Smooth muscle cell (in vitro differentiated cells): ENCODE results near the gene PHF2. TPM values are rescaled to one million over a fixed set of nuclear protein-coding genes. Genes with fewer than 3 reads are reported as not detected.

Experiments used
- DNase-seq: peaks from one replicate; lab custom pipeline; 2025; ENCODE audit not compliant: unreplicated experiment; lab: John Stamatoyannopoulos, UW
- H2AFZ ChIP-seq: fragments of 200-600 bp; sonication (generic); 2 replicates; pipeline ENCODE4 v1.6.0; 2016; ENCODE audit warnings: antibody characterized with exemption, low read depth, mild to moderate bottlenecking
- H3F3A ChIP-seq: fragments of 200-600 bp; sonication (generic); 2 replicates; pipeline ENCODE4 v1.6.0; 2017; ENCODE audit warnings: antibody characterized with exemption, low read depth
- H3K27ac ChIP-seq: fragments of 200-600 bp; sonication (generic); 2 replicates; pipeline ENCODE4 v1.5.1; 2016; ENCODE audit warnings: low read depth, mild to moderate bottlenecking
- H3K27me3 ChIP-seq: fragments of 200-600 bp; sonication (generic); 2 replicates; pipeline ENCODE4 v1.6.1; 2016; ENCODE audit warnings: low read depth, mild to moderate bottlenecking
- H3K36me3 ChIP-seq: fragments of 200-600 bp; sonication (generic); 2 replicates; pipeline ENCODE4 v1.5.1; 2016; ENCODE audit warnings: low read depth
- H3K4me1 ChIP-seq: fragments of 200-600 bp; sonication (generic); 2 replicates; pipeline ENCODE4 v1.5.1; 2016; ENCODE audit warnings: low read depth
- H3K4me2 ChIP-seq: fragments of 200-600 bp; sonication (generic); 2 replicates; pipeline ENCODE4 v1.6.0; 2016; ENCODE audit warnings: mild to moderate bottlenecking
- H3K4me3 ChIP-seq: fragments of 200-600 bp; sonication (generic); 2 replicates; pipeline ENCODE4 v1.5.1; 2016; ENCODE audit warnings: mild to moderate bottlenecking
- H3K79me2 ChIP-seq: fragments of 200-600 bp; sonication (generic); 2 replicates; pipeline ENCODE4 v1.6.0; 2016; ENCODE audit warnings: low read depth, mild to moderate bottlenecking
- H3K9ac ChIP-seq: fragments of 200-600 bp; sonication (generic); 2 replicates; pipeline ENCODE4 v1.6.0; 2016; ENCODE audit warnings: low read depth
- H3K9me3 ChIP-seq: fragments of 200-600 bp; sonication (generic); replicated peaks from 2 replicates; pipeline ENCODE4 v1.5.1; 2016; ENCODE audit warnings: low read depth
- H4K20me1 ChIP-seq: fragments of 200-600 bp; sonication (generic); 2 replicates; pipeline ENCODE4 v1.6.0; 2016; ENCODE audit warnings: low read depth
- WGBS: methylation state at CpG from one replicate; pipeline ENCODE4 v1.1.7; 2016; ENCODE audit warnings: low lambda C conversion rate; 5-methylcytosine and 5-hydroxymethylcytosine counted together
- polyA plus RNA-seq: library from polyadenylated mRNA; unstranded; fragments of >200 nt; fragmentation: Nextera tagmentation; extraction: Ambion mirVana; gene quantifications from 2 replicates; pipeline ENCODE4 v1.2.1, GENCODE V29; 2016
- total RNA-seq: library from RNA; depleted of rRNA; stranded (reverse); fragments of >200 nt; gene quantifications from 2 replicates; pipeline ENCODE4 v1.2.3, GENCODE V29; 2014
- TF ChIP-seq, protein P1 (sequence below): fragments of 200-600 bp; sonication (generic); IDR thresholded peaks from 2 replicates; pipeline ENCODE4 v1.5.1; 2017; ENCODE audit warnings: borderline replicate concordance, mild to moderate bottlenecking, antibody characterized with exemption; ENCODE audit not compliant: insufficient read depth, poor library complexity, severe bottlenecking

Gene PHF2
- total and polyA plus RNA-seq, 2 experiments from 2014 or later: 11.1 to 18.3 TPM

DNA sequence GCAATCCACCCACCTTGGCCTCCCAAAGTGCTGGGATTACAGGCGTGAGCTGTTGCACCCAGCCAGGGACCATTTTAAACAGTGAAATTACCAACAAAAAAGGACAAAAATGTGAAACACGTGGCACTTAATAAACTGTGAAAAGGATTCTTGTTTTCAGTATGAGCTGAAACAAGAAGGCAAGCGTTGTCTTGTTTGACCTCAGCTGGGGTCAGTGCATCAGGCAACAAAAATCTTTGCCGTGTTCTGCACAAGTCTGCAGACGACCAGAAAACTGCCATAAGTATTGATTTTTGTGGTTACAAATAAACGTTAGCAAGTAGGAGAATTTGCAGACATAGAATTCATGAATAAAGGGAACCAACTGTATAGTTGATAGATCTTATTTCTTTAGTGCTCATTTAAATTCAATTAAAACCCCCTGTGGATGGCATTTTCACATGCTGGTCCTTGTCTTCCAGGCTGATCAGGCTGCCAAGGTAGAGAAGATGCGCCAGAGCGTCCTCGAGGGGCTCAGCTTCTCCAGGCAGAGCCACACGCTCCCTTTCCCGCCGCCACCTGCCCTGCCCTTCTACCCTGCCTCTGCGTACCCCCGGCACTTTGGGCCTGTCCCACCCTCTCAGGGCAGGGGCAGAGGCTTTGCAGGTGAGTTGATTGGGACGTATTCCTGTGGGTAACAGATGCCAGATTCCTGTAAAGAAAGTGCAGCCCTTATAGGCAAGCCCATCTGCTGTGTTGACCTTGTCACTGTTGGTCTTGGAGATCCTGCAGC is 18.8 kb upstream of the PHF2 start:
- Histone ChIP-seq H3K4me3 (no peak overlapping the region), H3K4me2 (no peak overlapping the region), H3F3A (peaks cover 5% of the 10 kb centered on the region), H4K20me1 (no peaks in the 10 kb centered on the region), H3K36me3 (peaks cover 17% of the 10 kb centered on the region), H3K27ac (no peak overlapping the region), H3K27me3 (no peaks in the 10 kb centered on the region), H3K4me1 (no peaks in the 10 kb centered on the region), H3K9ac (no peak overlapping the region), H3K9me3 (no peaks in the 10 kb centered on the region), H2AFZ (no peak overlapping the region), H3K79me2 (no peaks in the 10 kb centered on the region)
- 92% methylated on average over 15 of the region's 15 CpGs for WGBS
- TF ChIP-seq, protein P1, sequence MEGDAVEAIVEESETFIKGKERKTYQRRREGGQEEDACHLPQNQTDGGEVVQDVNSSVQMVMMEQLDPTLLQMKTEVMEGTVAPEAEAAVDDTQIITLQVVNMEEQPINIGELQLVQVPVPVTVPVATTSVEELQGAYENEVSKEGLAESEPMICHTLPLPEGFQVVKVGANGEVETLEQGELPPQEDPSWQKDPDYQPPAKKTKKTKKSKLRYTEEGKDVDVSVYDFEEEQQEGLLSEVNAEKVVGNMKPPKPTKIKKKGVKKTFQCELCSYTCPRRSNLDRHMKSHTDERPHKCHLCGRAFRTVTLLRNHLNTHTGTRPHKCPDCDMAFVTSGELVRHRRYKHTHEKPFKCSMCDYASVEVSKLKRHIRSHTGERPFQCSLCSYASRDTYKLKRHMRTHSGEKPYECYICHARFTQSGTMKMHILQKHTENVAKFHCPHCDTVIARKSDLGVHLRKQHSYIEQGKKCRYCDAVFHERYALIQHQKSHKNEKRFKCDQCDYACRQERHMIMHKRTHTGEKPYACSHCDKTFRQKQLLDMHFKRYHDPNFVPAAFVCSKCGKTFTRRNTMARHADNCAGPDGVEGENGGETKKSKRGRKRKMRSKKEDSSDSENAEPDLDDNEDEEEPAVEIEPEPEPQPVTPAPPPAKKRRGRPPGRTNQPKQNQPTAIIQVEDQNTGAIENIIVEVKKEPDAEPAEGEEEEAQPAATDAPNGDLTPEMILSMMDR: no peak
- no peak for DNase-seq

DNA sequence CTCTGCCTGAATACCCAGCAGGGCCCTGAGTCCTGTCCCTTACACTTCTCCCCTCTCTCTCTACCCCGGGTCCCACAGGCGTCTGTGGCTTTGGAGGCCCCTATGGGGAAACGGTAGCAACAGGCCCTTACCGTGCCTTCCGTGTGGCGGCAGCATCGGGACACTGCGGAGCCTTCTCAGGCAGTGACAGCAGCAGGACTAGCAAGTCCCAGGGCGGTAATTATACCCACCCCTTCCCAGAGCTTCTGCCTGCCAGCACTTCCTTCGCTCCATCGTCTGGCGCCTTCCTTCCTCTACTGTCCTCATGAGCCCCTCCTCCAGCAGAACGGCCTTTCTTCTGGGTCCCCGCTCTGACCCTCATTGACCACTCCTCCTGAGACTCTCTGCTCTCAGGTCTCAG is 17.9 kb upstream of the PHF2 start:
- no peak for DNase-seq
- Histone ChIP-seq H3K9me3 (no peaks in the 10 kb centered on the region), H3K9ac (no peak overlapping the region), H3F3A (peaks cover 5% of the 10 kb centered on the region), H3K79me2 (no peaks in the 10 kb centered on the region), H3K36me3 (peaks cover 14% of the 10 kb centered on the region), H3K27ac (no peak overlapping the region), H3K4me3 (no peak overlapping the region), H4K20me1 (no peaks in the 10 kb centered on the region), H3K27me3 (no peaks in the 10 kb centered on the region), H3K4me1 (no peaks in the 10 kb centered on the region), H3K4me2 (no peak overlapping the region), H2AFZ (no peak overlapping the region)
- WGBS: 98% methylated on average over 14 of the region's 14 CpGs
- TF ChIP-seq, protein P1: no peak

DNA sequence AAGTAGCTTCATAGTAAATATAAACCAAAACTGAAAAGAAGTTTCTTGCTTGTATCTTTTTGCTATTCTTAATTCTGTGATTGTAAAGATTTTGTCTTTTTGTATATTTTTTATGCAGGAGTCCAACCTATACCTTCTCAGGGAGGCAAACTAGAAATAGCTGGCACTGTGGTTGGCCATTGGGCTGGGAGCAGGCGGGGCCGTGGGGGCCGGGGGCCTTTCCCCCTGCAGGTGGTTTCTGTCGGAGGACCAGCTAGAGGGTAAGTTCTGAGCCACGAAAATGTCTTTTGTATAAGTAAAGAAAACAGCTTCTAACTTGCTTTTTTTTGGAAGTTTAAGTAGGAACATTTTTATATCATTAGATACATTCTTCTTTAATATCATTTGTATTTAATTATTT is 15.4 kb upstream of the PHF2 start:
- H3K9me3 ChIP-seq: no peaks in the 10 kb centered on the region
- peaks cover 15% of the 10 kb centered on the region for H3K36me3 ChIP-seq
- TF ChIP-seq, protein P1: no peak
- no peaks in the 10 kb centered on the region for H4K20me1 ChIP-seq
- no peak for DNase-seq
- H3K4me3 ChIP-seq: no peak overlapping the region
- H3F3A ChIP-seq: peaks cover 16% of the 10 kb centered on the region
- no peaks in the 10 kb centered on the region for H3K79me2 ChIP-seq
- no peak overlapping the region for H3K4me2 ChIP-seq
- no peak overlapping the region for H2AFZ ChIP-seq
- no peak overlapping the region for H3K27ac ChIP-seq
- H3K4me1 ChIP-seq: peaks cover 1% of the 10 kb centered on the region
- no peak overlapping the region for H3K9ac ChIP-seq
- H3K27me3 ChIP-seq: no peaks in the 10 kb centered on the region
- WGBS: 96% methylated on average over 5 of the region's 5 CpGs

DNA sequence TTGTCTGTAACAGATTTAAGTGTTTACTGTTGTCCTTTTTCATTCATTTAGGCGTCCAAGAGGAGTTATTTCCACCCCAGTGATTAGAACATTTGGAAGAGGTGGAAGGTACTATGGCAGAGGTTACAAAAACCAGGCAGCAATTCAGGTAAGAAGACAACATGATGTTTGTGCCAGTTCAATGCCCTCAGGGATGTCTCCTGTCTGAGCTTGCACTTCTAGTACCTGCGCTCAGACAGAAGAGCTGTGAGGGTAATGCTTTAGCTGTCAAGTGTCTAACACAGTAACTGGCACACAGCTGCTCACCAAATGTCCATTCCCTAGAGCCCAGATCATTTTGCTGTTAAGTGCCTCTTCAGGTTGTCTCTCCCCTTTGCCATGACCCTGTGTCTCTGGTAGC is 14.2 kb upstream of the PHF2 start:
- Histone ChIP-seq H3K9me3 (no peaks in the 10 kb centered on the region), H3K27me3 (no peaks in the 10 kb centered on the region), H2AFZ (no peak overlapping the region), H3K4me3 (no peak overlapping the region), H3K9ac (no peak overlapping the region), H3F3A (peaks cover 18% of the 10 kb centered on the region), H3K36me3 (peaks cover 15% of the 10 kb centered on the region), H3K4me1 (peaks cover 8% of the 10 kb centered on the region), H4K20me1 (no peaks in the 10 kb centered on the region), H3K27ac (no peak overlapping the region), H3K4me2 (no peak overlapping the region), H3K79me2 (no peaks in the 10 kb centered on the region)
- 92% methylated on average over 2 of the region's 2 CpGs for WGBS
- DNase-seq: no peak
- TF ChIP-seq, protein P1: no peak
